Cerebellar nuclear complex (tissue), 1 donor: ENCODE measurements around the gene ZFYVE27.

ENCODE experiments used
- DNase-seq, 2 experiments: peaks; one replicate each; lab custom pipeline; 2025; lab: John Stamatoyannopoulos, UW

ZFYVE27 gene

DNA sequence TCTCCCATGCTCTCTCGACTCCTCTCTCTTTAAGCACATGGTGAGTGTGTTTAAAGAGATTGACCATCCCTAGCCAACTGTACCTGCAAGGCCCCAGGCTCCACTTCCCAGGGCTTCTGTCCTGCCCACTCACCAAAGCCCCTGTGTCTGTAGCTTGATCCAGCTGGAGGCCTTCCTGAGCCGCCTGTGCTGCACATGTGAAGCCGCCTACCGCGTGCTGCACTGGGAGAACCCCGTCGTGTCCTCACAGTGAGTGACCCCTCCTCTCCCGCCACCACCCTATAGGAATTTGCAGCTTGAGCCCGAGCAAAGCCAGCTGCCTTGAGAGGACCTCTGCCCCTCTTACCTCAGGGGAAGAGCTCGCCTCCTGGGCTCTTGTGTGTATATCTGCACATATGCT, 11.2 kb downstream of the ZFYVE27 start:
- no peak for DNase-seq

DNA sequence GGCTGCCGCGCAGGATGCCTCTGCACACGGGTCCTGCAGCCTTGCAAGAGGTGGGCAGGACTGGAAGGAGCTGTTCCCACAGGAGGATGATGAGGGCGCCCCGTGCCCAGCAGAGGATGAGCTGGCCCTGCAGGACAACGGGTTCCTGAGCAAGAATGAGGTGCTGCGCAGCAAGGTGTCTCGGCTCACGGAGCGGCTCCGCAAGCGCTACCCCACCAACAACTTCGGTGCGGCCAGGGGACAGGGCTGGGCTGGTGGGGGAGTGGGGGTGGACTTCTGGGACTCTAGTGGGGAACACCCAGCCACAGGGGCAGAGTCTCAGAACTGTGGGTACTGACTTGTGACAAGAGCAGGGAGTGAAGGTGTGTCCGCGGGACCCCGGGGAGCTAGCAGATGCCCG, 16.0 kb downstream of the ZFYVE27 start:
- no peak for DNase-seq

DNA sequence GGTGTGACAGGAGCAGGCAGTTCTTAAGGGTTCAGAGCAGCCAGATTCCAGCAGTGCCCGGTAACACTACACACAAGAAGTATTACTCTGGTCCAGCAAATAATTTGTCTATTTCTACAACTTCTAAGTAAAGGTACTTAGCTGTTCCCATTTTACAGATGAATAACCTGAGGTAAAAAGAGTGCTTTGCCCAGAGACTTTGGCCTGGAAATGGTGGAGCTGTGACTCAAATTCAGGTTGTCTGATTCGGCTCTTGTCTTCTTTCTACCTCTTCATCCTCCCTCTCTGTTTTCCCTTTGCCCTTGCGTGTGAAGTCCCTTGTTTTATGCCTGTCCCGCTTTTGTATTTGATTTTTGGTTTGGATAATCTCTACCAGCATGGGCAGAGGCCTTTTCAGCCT, 17.8 kb downstream of the ZFYVE27 start:
- DNase-seq = no peak

DNA sequence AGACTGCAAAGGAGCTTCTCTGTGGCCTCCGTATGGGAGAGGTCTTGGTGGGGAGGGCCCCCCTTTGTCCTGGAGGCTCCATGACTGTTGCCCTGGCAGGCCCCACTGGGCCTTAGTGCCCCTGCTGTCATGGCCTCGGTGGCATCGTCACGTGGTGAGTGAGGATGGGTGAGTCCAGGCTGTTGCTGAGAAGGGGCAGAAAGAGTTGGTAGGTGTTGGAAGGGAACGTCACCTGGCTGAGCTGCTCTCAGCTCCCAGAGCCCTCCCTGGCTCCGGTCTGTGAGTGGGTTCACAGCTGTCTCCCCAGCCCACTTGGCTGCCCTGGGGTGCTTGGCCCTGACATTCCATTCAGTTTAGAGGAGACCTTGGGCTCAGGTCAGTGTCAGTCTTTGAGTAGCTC, 18.8 kb downstream of the ZFYVE27 start:
- no peak for DNase-seq

DNA sequence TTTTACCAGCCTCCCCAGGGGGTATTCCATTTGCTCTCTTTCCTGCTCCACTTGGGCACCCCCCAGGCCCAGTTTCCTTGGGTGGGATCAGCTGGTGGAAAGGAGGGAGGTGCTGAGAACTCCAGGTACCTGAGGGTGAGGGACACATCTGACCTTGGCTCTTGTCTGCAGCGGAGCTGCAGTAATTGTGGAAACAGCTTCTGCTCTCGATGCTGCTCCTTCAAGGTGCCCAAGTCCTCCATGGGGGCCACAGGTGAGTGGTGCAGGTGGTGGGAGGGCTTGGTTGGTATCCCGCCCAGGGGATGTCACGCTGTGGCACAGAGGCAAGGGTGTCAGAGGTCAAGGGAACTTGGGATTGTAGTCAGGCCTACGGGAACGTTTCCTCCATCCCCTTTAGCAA, 20.5 kb downstream of the ZFYVE27 start:
- DNase-seq = no peak

DNA sequence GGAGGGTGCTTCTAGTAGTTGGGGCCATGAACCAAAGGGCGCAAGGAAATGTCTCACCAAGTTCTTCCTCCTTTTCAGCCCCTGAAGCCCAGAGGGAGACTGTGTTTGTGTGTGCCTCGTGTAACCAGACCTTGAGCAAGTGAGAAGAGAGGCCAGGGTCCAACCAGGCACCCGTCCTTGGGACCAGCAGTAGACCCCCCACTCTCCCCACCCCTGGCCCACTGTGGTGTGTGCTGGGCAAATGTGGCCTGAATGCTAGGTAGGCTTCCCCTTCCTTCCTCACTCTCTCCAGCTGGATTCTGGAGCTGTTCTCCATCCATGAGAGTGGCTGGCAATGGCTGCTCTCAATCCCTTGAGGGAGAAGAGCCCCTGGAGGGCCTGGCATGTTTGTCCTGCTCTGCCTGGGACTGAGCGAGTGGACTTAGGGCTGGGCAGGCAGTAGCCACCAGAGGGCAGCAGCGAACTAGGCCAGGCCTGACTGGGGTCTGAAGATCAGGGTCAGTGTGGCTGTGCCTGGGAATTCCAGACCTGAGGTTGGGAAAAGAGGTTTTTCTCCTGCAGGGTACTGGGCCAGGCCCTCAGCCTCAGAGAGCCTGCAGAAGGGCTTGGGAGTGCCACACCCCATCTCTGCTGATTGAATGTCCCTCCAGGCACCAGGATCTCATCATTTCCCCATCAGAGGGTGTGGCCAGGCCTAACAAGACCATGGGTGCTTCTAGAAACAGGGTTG, 22.4 kb downstream of the ZFYVE27 start:
- peak in 1 of 2 experiments; percentile 56 for DNase-seq

DNA sequence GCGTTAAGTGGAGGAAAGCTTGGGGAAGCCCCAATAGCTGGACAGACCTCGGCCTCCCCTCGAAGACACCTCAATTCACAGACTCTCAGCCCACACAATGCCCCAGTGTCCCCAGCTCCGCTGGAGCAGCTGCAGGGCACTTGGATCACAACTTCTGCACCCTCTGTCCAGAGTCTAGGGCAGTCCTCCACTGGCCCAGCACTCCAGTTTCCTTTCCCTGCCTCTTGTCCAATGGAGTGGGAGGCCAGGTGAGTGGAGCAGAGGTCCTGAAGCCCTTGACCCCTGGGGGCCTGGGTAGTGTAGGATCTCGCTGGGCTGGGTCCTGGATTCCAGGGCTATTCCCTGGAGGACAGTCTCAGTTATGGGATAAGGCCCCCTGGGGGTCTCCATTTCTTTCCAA, 23.0 kb downstream of the ZFYVE27 start:
- no peak for DNase-seq

DNA sequence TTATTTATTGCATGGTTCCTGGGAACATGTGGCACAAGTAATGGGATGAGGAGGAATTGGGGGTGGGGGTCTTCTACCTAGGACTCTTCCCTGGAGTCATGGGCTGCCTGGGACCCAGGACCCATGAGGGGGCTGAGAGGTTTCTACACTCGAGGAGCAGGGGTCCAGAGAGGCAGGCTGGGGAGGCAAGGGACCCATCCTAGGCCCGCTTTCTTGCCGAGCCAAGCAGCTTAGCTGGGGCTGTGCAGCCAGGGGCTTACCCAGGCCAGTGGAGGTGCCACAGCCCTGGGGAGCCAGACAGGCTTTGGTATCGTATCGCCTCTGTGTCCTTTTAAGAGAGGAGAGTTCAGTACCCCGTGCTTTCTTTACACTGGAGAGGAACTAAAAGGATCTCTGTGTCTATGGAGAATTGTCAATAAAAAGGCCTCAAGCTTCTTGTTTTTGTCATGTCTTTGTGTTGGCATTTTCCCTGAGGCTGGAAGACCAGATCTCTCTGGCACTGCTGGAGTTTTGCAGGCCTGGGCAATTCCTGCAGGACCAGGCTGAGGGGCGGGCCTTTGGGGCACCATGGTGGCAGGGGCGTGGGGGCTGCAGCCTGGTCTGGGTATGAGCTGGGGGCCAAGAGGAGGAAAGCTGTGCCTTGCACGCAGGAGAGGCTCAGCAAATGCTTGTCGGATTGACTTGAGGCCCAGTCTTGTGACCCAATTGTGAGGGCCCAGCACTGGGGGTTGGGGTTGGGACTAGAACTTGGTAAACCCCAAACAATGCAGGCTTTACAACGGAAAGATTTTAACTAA, 23.7 kb downstream of the ZFYVE27 start:
- no peak for DNase-seq

DNA sequence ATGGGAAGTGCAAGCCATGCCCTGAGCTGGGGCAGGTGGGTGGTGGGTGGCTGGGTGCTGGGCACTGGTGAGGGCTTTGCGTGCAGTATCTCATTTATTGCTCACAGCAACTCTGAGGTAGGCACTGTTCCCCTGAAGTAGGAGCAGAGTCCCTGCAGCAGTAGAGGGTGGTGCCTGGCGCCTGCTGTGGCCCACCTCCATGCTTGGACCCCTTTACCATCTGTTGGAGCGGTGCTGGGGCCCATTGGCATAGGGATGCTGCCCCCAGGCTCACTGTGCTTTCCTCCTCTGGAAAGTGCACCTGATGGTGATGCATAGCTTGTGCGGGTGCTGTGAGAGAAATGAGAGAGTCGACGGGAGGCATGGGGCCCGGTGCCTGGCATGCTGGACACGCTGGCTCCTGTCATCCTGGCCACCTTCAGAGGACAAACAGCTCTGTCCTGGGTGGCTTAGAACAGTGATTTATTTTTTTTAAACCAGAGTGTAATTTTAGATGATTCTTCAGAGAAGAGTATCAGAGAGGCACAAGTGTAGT, 24.5 kb downstream of the ZFYVE27 start:
- DNase-seq = no peak

DNA sequence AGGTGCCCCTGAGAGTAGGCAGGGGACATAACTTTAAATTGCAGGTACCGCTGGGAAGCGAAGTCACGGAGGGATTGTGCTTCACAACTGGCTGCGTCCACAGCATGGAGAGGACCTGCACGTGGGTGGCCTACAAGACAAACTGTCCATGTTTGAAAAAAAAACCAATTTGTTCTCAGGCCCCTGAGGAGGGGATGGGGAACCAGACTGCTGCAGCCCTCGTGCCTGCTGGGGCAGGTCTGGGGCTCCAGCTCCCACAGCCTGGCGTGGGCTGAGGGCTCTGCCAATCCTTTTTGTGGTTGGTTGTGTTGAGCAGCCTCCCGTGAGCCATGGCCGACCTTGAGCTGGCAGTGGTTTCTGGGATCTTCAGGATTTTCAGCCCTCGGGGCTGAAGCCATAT, 25.1 kb downstream of the ZFYVE27 start:
- no peak for DNase-seq

DNA sequence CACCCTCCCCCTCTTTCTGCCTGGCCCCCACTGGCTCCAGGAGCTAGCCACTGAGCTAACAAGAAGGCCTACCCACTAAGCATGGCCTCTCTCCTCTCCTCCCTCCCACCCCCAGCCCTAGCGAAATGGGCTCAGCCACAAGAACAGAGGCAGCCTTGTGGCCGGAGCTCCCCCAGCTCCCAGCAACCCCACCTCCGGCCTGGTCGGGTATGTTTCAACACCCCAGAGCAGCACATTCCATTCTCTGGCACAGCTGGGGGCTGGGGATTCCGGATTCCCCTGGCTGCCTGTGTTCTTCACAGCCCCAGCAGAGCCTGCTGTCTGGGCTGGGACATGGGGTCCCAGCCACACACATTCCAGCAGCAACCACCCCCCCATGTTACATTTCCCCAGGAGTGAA, 25.9 kb downstream of the ZFYVE27 start:
- no peak for DNase-seq

DNA sequence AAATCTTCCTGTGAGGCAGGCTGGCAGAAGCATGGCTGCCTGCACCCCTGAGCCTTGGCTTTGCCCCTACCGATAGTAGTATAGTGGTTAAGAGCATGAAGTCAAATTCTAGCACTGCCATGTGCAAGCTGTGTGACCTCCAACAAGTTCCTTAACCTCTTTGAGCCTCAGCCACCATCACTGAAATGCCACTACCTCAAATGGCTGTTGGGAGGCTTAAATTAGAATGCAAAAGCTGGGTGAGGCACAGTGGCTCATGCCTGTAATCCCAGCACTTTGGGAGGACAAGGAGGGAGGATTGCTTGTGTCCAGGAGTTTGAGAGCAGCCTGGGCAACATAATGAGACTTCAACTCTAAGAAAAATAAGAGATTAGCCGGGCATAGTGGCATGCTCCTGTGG, 26.5 kb downstream of the ZFYVE27 start:
- no peak for DNase-seq

DNA sequence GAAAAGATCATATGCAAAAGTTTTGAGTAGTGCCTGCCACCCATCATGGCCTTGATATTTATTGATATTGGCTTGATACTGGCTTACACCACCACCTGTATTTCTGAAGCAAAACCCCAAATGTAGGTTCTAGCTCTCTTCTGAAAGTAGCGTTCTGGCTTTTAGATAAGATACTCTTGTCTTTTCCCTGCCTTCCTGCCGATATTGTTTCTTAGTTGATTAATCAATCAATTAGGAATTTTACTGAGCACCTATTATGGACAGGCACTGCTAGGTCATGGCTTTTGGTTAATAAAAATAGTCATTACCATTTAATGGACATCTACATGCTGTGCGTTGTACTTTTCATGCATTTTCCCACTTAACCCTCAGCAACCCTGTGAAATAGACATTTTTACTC, 27.0 kb downstream of the ZFYVE27 start:
- no peak for DNase-seq

DNA sequence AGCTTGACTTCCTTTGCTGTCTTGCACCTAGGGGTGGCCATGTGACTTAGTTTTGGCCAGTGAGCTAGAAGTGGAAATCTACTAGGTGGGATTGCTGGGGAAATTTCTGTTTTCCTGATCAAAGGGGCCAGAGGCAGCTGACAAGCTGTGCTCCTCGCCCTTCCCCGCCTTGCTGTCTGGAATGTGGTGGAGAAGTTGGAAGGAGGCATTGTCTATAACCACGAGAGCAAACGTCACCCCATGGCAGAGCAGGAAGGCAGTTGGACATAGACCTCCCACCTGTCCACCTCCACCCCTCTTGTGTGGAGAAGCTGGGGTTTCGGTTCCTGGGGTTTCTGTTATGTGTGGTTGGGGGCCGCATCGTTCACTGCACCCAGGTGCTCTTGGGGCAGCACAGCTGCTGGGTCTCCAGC, 27.6 kb downstream of the ZFYVE27 start:
- DNase-seq = no peak

DNA sequence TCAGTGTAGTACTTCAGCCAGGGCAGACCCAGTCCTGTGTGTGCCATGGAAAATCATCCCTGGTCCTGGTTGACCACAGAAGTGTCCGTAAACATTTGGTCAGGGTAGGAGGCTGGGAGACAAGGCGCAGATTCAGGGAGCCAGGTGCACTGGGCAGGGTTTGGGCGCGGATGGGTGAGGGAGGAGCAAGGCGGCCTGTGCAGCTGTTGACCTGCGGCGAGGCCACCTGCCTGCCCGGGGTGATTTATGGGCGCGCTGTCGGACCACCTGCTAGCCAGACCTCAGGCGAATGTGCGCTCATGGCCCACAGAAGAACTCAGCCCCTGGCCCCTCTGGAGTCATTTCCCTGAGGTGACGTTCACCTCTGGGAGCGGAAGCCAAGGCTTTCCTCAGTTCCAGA, 28.3 kb downstream of the ZFYVE27 start:
- DNase-seq = no peak

DNA sequence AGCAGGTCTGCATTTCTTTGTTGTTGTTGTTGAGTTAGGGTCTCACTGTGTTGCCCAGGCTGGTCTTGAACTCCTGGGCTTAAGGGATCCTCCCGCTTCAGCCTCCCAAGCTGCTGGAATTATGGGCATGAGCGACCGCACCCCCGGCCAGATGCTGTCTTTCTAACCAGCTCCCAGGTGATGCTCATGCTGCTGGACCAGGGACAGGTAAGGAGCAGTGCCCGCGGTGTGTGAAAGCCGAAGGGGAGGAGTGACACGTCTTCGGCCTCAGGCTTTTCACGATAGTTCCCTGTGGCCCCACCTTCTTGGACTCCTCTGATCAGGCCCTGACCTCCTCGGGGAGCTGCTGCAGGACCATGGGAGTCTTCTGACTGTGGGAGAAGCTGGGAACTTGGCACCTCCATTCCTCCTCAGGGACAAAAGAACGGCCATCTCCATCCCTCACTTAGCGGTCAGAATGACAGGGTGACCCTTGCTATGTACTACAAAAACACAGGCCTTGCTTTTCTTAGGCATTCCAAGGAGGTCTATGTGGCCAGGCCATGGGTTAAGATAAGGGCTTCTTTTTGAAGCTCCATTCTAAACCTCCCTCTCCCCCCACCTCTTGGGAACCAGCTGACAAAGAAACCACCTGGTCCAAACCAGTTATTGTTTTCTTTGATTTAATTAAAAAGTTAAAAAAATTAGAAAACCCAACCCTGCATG, 29.3 kb downstream of the ZFYVE27 start:
- DNase-seq = no peak

DNA sequence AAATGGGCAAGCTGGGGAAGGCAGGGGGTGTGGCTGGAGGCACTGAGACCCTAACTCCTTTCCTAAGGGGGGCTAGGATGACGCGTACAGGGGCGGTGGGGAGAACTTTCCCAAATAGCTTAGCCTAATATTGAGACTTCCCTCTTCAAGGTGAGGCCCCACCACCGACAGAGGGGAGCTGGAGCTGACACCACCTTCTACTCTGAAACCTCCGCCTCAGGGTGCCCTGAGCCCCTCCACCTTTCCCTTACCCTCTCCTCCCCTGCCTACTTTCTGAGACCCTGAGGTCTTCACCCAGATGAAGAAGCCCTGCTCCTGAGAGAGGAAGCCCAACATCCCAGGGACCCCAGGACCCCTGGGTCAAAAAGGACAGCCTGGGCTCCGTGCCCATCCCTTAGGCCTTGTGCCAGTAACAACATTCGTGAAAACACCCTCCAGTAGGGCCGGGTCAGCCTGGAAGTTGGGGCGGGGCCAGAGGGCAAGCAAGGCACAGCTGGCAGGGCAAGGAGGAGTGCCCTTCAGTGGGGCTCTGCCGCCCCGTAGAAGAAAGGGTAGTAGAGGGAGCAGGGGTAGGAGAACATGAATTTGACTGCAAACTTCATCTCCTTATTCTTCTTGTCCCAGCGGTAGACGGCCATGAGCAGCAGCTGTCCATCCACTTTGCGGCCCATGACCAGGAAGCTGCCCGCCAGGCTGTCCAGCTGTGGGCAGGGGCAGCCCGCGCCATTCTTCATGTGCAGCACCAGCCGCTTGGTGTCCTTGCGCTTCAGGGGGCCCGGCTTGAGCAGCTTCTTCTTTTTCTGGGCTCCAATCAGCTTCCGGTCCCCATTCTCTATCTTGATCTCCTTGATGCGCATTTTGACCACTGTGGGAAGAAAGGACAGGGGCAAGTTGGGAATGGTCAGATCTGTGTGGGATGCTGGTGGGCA, 30.3 kb downstream of the ZFYVE27 start:
- DNase-seq = no peak

DNA sequence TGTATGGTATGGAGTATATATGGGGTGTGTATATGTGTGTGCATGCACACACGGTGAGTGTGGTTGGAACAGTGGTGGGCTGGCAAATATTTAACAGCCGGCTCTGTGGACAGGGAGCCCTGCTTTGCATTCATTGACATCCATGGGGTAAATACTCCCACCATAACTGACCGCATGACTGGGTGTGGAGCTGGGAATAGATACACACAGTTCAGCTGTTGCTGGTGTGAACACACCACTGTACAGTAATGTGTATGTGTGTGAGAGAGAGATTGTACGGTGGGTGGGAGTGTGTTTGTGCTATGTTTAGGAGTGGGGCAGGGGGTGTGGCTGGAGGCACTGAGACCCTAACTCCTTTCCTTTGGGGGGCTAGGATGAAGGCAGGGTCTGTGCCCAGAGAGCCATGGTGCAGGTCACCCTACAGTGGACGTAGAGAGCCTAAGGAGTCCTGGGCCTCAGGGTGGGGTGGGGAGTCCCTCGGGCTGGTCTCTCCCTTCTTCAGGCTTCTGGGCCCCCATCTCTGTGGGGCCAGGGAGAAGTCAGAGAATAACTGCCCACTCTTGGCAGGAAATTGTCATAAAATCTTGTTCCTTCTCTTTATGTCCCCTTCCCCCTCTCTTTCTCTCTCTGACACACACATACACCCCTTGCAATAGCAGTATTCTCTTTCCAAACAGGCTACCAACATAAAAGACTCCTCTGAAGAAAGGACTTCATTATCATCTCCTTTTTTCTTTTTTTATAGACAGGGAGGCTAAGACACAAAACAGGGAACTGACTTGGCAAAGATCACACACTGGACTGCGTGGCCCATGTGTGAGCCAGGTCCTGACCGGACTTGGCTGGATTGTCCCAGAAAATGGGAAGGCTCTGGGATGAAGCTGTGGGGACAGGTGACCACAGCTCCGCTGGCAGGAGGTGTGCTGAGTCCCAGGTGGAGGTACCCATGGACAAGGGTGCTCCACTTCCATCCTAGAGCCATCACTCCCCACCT, 31.7 kb downstream of the ZFYVE27 start:
- no peak for DNase-seq

DNA sequence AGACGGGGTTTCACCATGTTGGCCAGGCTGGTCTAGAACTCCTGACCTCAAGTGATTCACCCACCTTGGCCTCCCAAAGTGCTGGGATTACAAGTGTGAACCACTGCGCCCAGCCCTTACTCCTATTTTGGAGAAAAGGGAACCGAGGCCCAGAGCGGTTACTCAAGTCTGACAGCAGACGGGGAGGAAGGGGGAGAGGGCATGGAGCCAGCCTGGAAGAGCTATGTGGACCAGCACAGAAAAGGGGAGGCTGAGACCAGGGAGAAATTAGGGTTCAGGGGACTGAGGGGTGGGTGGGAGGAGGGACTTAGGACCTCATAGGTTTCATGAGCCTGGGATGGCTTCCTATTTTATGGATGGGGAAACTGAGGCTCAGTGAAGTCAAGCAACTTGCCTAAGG, 33.3 kb downstream of the ZFYVE27 start:
- DNase-seq = no peak
